Osteoblast (primary cell): Measurements from ENCODE around the gene SMIM1. TPM values are rescaled to one million over a fixed set of nuclear protein-coding genes. Genes with fewer than 3 reads are reported as not detected.

ENCODE experiments used
- DNase-seq: peaks from one replicate; pipeline ENCODE4 v3.0.0; 2011; ENCODE audit warnings: low spot score, mixed read lengths; ENCODE audit not compliant: insufficient read length; ENCODE audit errors: missing footprints
- H2AFZ ChIP-seq: 2 replicates; pipeline ENCODE4 v1.6.0; 2011; ENCODE audit warnings: mild to moderate bottlenecking, low read length
- H3K27ac ChIP-seq: 2 replicates; pipeline ENCODE4 v1.5.1; 2011; ENCODE audit warnings: mild to moderate bottlenecking, low read depth, low read length, moderate library complexity
- H3K27me3 ChIP-seq: 2 replicates; pipeline ENCODE4 v1.6.0; 2012; ENCODE audit warnings: mild to moderate bottlenecking, control low read depth, inconsistent platforms, low read length, moderate library complexity; ENCODE audit not compliant: insufficient read depth
- H3K36me3 ChIP-seq: 2 replicates; pipeline ENCODE4 v1.5.1; 2011; ENCODE audit warnings: mild to moderate bottlenecking, low read length, control low read depth, moderate library complexity; ENCODE audit not compliant: insufficient read depth
- H3K4me1 ChIP-seq: 2 replicates; pipeline ENCODE4 v1.5.1; 2011; ENCODE audit warnings: mild to moderate bottlenecking, low read length, control low read depth, moderate library complexity; ENCODE audit not compliant: insufficient read depth
- H3K4me2 ChIP-seq: 2 replicates; pipeline ENCODE4 v1.6.0; 2011; ENCODE audit warnings: mild to moderate bottlenecking, low read length; ENCODE audit not compliant: insufficient read depth
- H3K4me3 ChIP-seq: fragments of 200-600 bp; sonication (generic); 3 replicates; pipeline ENCODE4 v1.5.1; 2012; ENCODE audit warnings: mild to moderate bottlenecking, low read length, inconsistent platforms; ENCODE audit not compliant: insufficient read depth
- H3K79me2 ChIP-seq: 2 replicates; pipeline ENCODE4 v1.6.0; 2012; ENCODE audit warnings: mild to moderate bottlenecking, low read length, control low read depth, inconsistent platforms; ENCODE audit not compliant: insufficient read depth
- H3K9me3 ChIP-seq: 2 replicates; pipeline ENCODE4 v1.5.1; 2011; ENCODE audit warnings: low read depth, low read length, control low read depth
- H4K20me1 ChIP-seq: 2 replicates; pipeline ENCODE4 v1.6.0; 2012; ENCODE audit warnings: mild to moderate bottlenecking, low read length, control low read depth; ENCODE audit not compliant: insufficient read depth
- total RNA-seq: library from RNA; depleted of rRNA; stranded (reverse); fragments of >200 nt; gene quantifications from 2 replicates; pipeline ENCODE4 v1.2.3, GENCODE V29; 2012
- TF ChIP-seq, protein P1 (sequence below): IDR thresholded peaks from 2 replicates; pipeline ENCODE4 v1.5.1; 2011; ENCODE audit warnings: mild to moderate bottlenecking, low read depth, low read length, moderate library complexity; ENCODE audit errors: extremely low read depth

SMIM1 gene
- total RNA-seq, 1 donor = not detected

DNA sequence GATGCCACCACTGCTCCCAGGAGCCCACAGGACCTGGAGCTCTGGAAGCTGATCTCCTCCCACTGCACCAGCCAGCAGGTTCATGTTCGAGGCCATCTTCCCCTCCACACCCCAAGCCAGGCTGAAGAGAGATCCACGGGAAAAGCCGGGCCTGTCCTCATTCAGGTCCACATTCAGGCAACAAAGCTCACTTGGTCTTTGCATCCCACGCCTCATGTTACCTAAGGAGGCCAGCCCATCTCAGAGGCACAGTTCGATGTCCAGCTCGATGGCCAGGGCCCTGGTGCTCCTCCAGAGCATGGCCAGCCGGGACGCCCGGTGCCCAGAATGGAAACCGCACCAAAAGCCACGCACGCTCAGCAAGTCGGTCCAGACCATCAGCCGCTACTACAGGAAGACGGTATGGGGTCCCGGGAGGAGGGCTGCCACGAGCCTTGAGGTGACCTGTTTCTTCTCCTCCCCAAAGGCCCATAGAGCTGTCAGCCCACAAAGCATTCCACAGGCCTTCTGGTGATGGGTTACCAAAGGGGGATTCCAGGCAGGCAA is 20.1 kb upstream of the SMIM1 start, which contains the start of gene CCDC27:
TSS of gene CCDC27 (plus strand) at position 51 of the 546 bp plus-strand sequence. CDS start at position 83, 32 bp downstream.
- no peaks in the 10 kb centered on the region for H3K36me3 ChIP-seq
- H3K4me3 ChIP-seq = no peak within 1 kb of the TSS
- H3K9me3 ChIP-seq = no peaks in the 10 kb centered on the region
- H3K79me2 ChIP-seq = no peaks in the 10 kb centered on the region
- peaks cover 5% of the 10 kb centered on the region for H3K27me3 ChIP-seq
- no peak within 1 kb of the TSS for H3K27ac ChIP-seq
- H3K4me2 ChIP-seq = no peak within 1 kb of the TSS
- TF ChIP-seq, protein P1, sequence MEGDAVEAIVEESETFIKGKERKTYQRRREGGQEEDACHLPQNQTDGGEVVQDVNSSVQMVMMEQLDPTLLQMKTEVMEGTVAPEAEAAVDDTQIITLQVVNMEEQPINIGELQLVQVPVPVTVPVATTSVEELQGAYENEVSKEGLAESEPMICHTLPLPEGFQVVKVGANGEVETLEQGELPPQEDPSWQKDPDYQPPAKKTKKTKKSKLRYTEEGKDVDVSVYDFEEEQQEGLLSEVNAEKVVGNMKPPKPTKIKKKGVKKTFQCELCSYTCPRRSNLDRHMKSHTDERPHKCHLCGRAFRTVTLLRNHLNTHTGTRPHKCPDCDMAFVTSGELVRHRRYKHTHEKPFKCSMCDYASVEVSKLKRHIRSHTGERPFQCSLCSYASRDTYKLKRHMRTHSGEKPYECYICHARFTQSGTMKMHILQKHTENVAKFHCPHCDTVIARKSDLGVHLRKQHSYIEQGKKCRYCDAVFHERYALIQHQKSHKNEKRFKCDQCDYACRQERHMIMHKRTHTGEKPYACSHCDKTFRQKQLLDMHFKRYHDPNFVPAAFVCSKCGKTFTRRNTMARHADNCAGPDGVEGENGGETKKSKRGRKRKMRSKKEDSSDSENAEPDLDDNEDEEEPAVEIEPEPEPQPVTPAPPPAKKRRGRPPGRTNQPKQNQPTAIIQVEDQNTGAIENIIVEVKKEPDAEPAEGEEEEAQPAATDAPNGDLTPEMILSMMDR = no peak
- H4K20me1 ChIP-seq = no peaks in the 10 kb centered on the region
- DNase-seq = peak; percentile 22
- no peak within 1 kb of the TSS for H2AFZ ChIP-seq
- peaks cover 5% of the 10 kb centered on the region for H3K4me1 ChIP-seq

DNA sequence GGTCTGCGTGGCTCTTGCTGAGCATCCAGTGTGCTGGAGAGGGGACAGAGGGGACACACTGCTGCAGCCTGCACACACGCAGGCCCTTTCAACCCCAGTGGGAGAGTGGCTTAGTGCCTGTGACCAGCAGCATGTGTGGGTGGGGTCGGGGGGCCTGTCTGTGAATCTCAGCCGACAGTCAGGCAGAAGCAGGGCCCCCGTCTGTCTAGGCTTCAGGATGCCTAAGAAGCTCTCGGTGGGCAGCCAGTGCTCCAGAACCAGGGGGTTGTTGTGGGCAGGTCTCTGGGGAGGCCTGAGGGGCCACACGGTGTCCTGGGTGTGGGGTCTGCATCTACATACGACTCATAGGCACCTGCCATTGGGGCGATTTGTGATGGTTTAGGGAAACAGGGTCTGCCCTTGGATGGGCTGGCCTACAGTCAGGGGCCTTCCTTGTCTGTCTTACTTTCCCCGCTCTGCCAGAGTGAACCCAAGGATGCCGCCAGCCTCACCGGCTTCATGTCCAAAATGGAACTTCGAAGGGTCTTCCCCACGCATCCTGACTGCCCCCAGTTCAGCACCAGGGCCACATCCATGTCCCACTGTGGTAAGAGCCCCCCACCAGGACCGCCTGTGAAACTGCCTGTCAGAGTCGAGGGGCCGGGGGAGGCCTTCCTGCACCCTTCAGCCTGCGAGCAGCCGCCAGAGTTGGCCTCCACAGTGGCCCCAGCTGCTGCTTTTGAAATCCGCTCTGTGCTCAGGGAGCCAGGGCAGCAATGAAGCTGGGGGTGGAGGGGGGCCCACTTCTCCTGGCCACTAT is 18.7 kb upstream of the SMIM1 start:
- H3K27me3 ChIP-seq = peaks cover 5% of the 10 kb centered on the region
- TF ChIP-seq, protein P1 = no peak
- DNase-seq = peak; percentile 21
- no peak overlapping the region for H3K4me3 ChIP-seq
- H3K36me3 ChIP-seq = no peaks in the 10 kb centered on the region
- no peaks in the 10 kb centered on the region for H4K20me1 ChIP-seq
- no peak overlapping the region for H2AFZ ChIP-seq
- no peaks in the 10 kb centered on the region for H3K79me2 ChIP-seq
- H3K4me2 ChIP-seq = no peak overlapping the region
- H3K9me3 ChIP-seq = no peaks in the 10 kb centered on the region
- no peak overlapping the region for H3K27ac ChIP-seq
- no peaks in the 10 kb centered on the region for H3K4me1 ChIP-seq

DNA sequence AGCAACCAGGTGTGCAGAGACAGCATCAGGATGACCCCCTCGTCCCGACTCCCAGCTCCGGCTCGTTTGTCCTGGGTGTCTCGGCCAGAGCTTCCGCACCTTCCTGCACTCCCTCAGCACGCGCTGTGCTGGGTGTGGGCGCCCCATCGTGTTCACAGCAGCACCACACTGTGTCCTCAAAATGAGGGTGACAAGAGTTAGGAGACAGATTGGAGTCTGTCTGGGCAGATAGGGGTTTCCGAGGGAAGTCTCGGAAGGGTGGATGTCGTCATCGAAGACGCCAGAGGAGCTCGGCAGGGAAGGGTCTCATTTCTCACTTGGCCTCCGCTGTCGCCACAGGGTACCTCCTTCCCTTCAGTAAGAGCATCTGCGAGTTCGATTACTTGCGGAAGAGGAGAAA is 16.2 kb upstream of the SMIM1 start:
- no peak overlapping the region for H3K27ac ChIP-seq
- DNase-seq = peak; percentile 43
- H2AFZ ChIP-seq = no peak overlapping the region
- no peaks in the 10 kb centered on the region for H3K36me3 ChIP-seq
- H3K4me1 ChIP-seq = no peaks in the 10 kb centered on the region
- H4K20me1 ChIP-seq = no peaks in the 10 kb centered on the region
- H3K4me2 ChIP-seq = no peak overlapping the region
- H3K4me3 ChIP-seq = no peak overlapping the region
- H3K79me2 ChIP-seq = no peaks in the 10 kb centered on the region
- TF ChIP-seq, protein P1 = no peak
- H3K27me3 ChIP-seq = peaks cover 3% of the 10 kb centered on the region
- no peaks in the 10 kb centered on the region for H3K9me3 ChIP-seq

DNA sequence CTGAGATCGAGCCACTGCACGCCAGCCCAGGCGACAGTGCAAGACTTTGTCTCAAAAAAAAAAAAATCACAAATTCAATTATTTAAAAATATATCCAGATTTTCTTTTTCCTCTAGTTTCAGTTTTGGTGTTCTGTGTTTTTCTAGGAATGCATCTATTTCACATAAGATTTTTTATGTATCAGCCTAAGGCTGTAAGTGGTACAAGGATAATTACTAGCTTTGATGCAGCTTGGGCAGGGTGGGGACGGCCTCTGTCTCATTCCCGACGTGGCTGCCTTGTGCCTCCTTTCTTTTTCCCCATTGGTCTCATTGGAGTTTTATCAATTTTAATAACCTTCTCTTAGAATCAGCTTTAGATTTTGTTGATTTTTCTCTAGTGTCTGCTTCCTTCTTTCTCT is 13.4 kb upstream of the SMIM1 start:
- H3K36me3 ChIP-seq = no peaks in the 10 kb centered on the region
- H3K4me3 ChIP-seq = no peak overlapping the region
- H3K27ac ChIP-seq = no peak overlapping the region
- H3K79me2 ChIP-seq = no peaks in the 10 kb centered on the region
- H3K4me2 ChIP-seq = no peak overlapping the region
- no peaks in the 10 kb centered on the region for H4K20me1 ChIP-seq
- H3K4me1 ChIP-seq = no peaks in the 10 kb centered on the region
- no peaks in the 10 kb centered on the region for H3K9me3 ChIP-seq
- TF ChIP-seq, protein P1 = no peak
- H3K27me3 ChIP-seq = peaks cover 2% of the 10 kb centered on the region
- DNase-seq = peak; percentile 76
- H2AFZ ChIP-seq = no peak overlapping the region
